Lung (tissue), 12 donors: ENCODE data around the gene FNIP2. TPM values are rescaled to one million over a fixed set of nuclear protein-coding genes. Genes with fewer than 3 reads are reported as not detected.

Experiments
- ATAC-seq: fragments of 200-7000 bp; cut with Tn5 transposase; one replicate; pipeline ENCODE4 v1.9.1; 2020; ENCODE audit warnings: moderate number of reproducible peaks; ENCODE audit not compliant: insufficient read depth, low FRiP score
- DNase-seq, 3 donors: peaks; one replicate each; pipeline ENCODE4 v3.0.0-alpha.2; 2013 to 2017
- H3K27ac ChIP-seq, 2 donors: one replicate each; pipeline ENCODE4 v1.5.1; 2013; ENCODE audit warnings: mild to moderate bottlenecking in 2 of 2, moderate library complexity in 2 of 2, control low read depth in 1 of 2, inconsistent platforms in 1 of 2, low read depth in 1 of 2, low read length in 1 of 2
- H3K27me3 ChIP-seq, 3 donors: one replicate each; pipeline ENCODE4 v1.5.1; 2013; ENCODE audit warnings: low read length in 2 of 3; ENCODE audit not compliant: control insufficient read depth in 3 of 3, insufficient read depth in 3 of 3
- H3K36me3 ChIP-seq, 4 donors: one replicate each; pipeline ENCODE4 v1.5.1; 2013; ENCODE audit warnings: low read length in 4 of 4, mild to moderate bottlenecking in 1 of 4, moderate library complexity in 1 of 4; ENCODE audit not compliant: control insufficient read depth in 4 of 4, insufficient read depth in 4 of 4
- H3K4me1 ChIP-seq, 5 donors: one replicate each; pipeline ENCODE4 v1.5.1; 2013; ENCODE audit warnings: low read length in 5 of 5, mild to moderate bottlenecking in 2 of 5, moderate library complexity in 1 of 5; ENCODE audit not compliant: control insufficient read depth in 5 of 5, insufficient read depth in 5 of 5
- H3K4me3 ChIP-seq: one replicate; pipeline ENCODE4 v1.5.1; 2013; ENCODE audit warnings: mild to moderate bottlenecking, control low read depth, moderate library complexity
- H3K9ac ChIP-seq, 2 donors: one replicate each; pipeline ENCODE4 v1.5.1; 2013; ENCODE audit warnings: low read length in 2 of 2, control low read depth in 1 of 2; ENCODE audit not compliant: insufficient read depth in 1 of 2
- H3K9me3 ChIP-seq, 4 donors: one replicate each; pipeline ENCODE4 v1.5.1; 2013; ENCODE audit warnings: low read length in 3 of 4, mild to moderate bottlenecking in 1 of 4, moderate library complexity in 1 of 4; ENCODE audit not compliant: control insufficient read depth in 4 of 4, insufficient read depth in 3 of 4
- CTCF ChIP-seq: IDR thresholded peaks from 2 replicates; pipeline ENCODE4 v1.5.1; 2012; ENCODE audit warnings: mild to moderate bottlenecking; ENCODE audit errors: control extremely low read depth, extremely low read depth
- WGBS, 2 donors: extraction: QIAGEN DNeasy Blood & Tissue Kit; methylation state at CpG; one replicate each; pipeline ENCODE4 v1.1.7; 2013; 5-methylcytosine and 5-hydroxymethylcytosine counted together
- polyA plus RNA-seq, 2 donors: library from polyadenylated mRNA; stranded (reverse); fragments of 200-250 nt; gene quantifications; one replicate each; pipeline ENCODE4 v1.2.1, GENCODE V29; 2013
- total RNA-seq, 2 donors: library from RNA; depleted of rRNA in 1 of 2; stranded (reverse); fragments of >200 nt in 1 of 2; gene quantifications; one replicate each; pipeline ENCODE4 v1.2.1, GENCODE V29; 2014 to 2021
- donor health status: control.
- donor health status: control.
- donor health status: Bipolar disorder and iron deficiency.
- donor health status: healthy.
- donor health status: DM: yes; HTN: yes; CAD: no.

FNIP2 gene
- total and polyA plus RNA-seq, 4 donors, result 12.1 to 150 (median 44.6) TPM

DNA sequence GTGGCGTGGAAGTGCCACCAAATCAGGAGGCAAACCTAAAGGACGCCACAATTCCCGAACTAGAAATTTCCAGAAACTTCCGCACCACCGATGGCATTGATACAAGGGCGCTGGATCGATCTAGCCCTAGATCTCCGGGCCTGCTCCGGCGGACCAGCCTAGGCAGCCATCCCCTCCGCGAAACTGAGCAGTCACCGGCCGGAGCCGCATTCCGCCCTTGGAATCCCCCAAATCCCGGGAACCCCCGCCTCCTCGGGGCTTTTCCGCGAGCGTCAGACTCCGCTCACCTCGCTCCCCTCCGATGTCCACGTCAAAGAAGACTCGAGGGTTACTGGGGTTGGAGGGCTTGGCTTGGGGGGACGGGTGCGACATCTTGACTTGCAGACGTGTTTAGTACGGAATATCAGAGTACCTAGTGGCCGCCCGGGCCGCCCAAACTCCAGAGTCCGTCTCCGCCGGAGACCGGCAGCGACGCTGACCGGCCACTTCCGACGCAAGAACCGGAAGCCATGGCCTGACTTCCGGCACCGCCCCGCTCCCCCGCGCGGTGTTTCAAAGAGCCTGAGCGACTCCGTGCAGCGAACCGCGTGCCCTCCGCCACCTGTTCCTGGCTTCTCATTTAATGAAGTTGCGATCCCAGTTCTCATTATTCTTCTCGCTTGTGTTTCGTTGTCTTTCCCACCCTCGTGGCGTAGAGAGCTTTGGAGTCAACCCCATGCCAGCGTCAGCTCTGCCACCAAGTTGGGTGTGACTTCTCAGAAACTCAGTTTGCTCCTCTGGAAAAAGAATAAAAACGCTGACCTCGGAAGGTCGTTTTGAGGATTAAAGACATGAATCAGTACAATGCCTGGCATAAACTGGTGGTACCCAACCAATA is 45.7 kb upstream of the FNIP2 start, which contains the start of gene PPID:
Gene PPID (minus strand): TSS at position 480 of the 877 bp plus-strand sequence. CDS start 108 bp downstream, at position 372.
- H3K9me3 ChIP-seq, result no peaks in the 10 kb centered on the region
- no peak for TF ChIP-seq CTCF
- 0 to 1% methylated on average over 65 of the region's 65 CpGs for WGBS, 2 donors
- H3K27me3 ChIP-seq, result peaks cover 0 to under 1% (median 0%) of the 10 kb centered on the region in 3 donors
- H3K9ac ChIP-seq, result peak within 1 kb of the TSS; percentile 74 to 80
- peaks cover 0 to 8% (median 3%) of the 10 kb centered on the region in 5 donors for H3K4me1 ChIP-seq
- peaks cover 3 to 17% (median 15%) of the 10 kb centered on the region in 4 donors for H3K36me3 ChIP-seq
- peak; percentile 98 for ATAC-seq
- H3K4me3 ChIP-seq, result peak within 1 kb of the TSS; percentile 90
- peak within 1 kb of the TSS; percentile 94 to 98 for H3K27ac ChIP-seq
- peak; percentile 86 to 89 (median 86) for DNase-seq

GRCh38 chr4:158724637-158725036 is 44.2 kb upstream of the FNIP2 start:
- ATAC-seq, result no peak

GRCh38 chr4:158726633-158727032 is 42.2 kb upstream of the FNIP2 start:
- H3K27me3 ChIP-seq, result peaks cover 0 to 10% (median 5%) of the 10 kb centered on the region in 3 donors
- no peak for TF ChIP-seq CTCF
- H3K36me3 ChIP-seq, result no peaks in the 10 kb centered on the region
- no peak overlapping the region for H3K9ac ChIP-seq
- DNase-seq (no peak), ATAC-seq (no peak)
- no peak overlapping the region for H3K4me3 ChIP-seq
- no peak overlapping the region for H3K27ac ChIP-seq
- 84 to 85% methylated on average over 6 of the region's 6 CpGs for WGBS, 2 donors
- H3K4me1 ChIP-seq, result peaks cover 0 to 8% (median 3%) of the 10 kb centered on the region in 5 donors
- no peaks in the 10 kb centered on the region for H3K9me3 ChIP-seq

More at GRCh38 chr4:158724637-158725036, 44.2 kb upstream of the FNIP2 start:
- peaks cover 0 to 10% (median 5%) of the 10 kb centered on the region in 3 donors for H3K27me3 ChIP-seq
- no peak for DNase-seq
- H3K9ac ChIP-seq, result no peak overlapping the region
- H3K9me3 ChIP-seq, result no peaks in the 10 kb centered on the region
- peaks cover 0 to 10% (median 4%) of the 10 kb centered on the region in 4 donors for H3K36me3 ChIP-seq
- no peak overlapping the region for H3K4me3 ChIP-seq
- no peak overlapping the region for H3K27ac ChIP-seq
- WGBS, 2 donors, result 82 to 93% methylated on average over 4 of the region's 4 CpGs
- peaks cover 0 to 8% (median 3%) of the 10 kb centered on the region in 5 donors for H3K4me1 ChIP-seq
- TF ChIP-seq CTCF, result no peak
